ENCODE data around the gene ENKD1.
"Not testable (repeated sequence)": the region's sequence is repeated elsewhere in the genome, so short reads cannot be mapped to it uniquely, and the experiment has no call there.

The ENKD1 gene

GRCh38 chr16:67694611-67695010, 28.1 kb upstream of the ENKD1 start:
- H3K27me3 ChIP-seq (ENCODE audit: control insufficient read depth, low read length): no peaks in the 10 kb centered on the region
- no peak for TF ChIP-seq CTCF (IDR thresholded peaks at IDR 0.05; ENCODE audit: low read depth, low read length, poor library complexity, severe bottlenecking)
- no peaks in the 10 kb centered on the region for H3F3A ChIP-seq (ENCODE audit: control insufficient read depth, insufficient read depth)
- no peak overlapping the region for H3K4me2 ChIP-seq (ENCODE audit: low read length)
- no peaks in the 10 kb centered on the region for H3K9me2 ChIP-seq (replicated peaks; ENCODE audit: control insufficient read depth, low read length)
- no peaks in the 10 kb centered on the region; the same call in 1 of the 2 replicates for H3K36me3 ChIP-seq (ENCODE audit: control insufficient read depth, low read length)
- H4K20me1 ChIP-seq (ENCODE audit: control insufficient read depth, insufficient read depth, low read depth, low read length): no peaks in the 10 kb centered on the region
- H3K27ac ChIP-seq (ENCODE audit: low read depth, low read length): no peak overlapping the region
- H3K79me2 ChIP-seq (ENCODE audit: control insufficient read depth, low read length): peaks cover 5% of the 10 kb centered on the region; the same call in 1 of the 2 replicates
- no peak overlapping the region for H3K4me3 ChIP-seq (ENCODE audit: low read length)
- H3K4me1 ChIP-seq (ENCODE audit: control insufficient read depth, low read length): peaks cover 6% of the 10 kb centered on the region
- H3K9me3 ChIP-seq (ENCODE audit: control insufficient read depth, insufficient read depth, low read length): peaks cover 4% of the 10 kb centered on the region; the same call in 1 of the 2 replicates

GRCh38 chr16:67693517-67694285, 27.2 kb upstream of the ENKD1 start:
- H3K27ac ChIP-seq (ENCODE audit: low read depth, low read length): not testable (repeated sequence)

GRCh38 chr16:67685388-67686112, 19.0 kb upstream of the ENKD1 start:
- Histone ChIP-seq H3K27ac (ENCODE audit: low read depth, low read length) (no peak overlapping the region), H3F3A (ENCODE audit: control insufficient read depth, insufficient read depth) (no peaks in the 10 kb centered on the region), H3K9me3 (ENCODE audit: control insufficient read depth, insufficient read depth, low read length) (no peaks in the 10 kb centered on the region), H3K4me3 (ENCODE audit: low read length) (no peak overlapping the region), H3K36me3 (ENCODE audit: control insufficient read depth, low read length) (peaks cover 12% of the 10 kb centered on the region), H3K9me2 (replicated peaks; ENCODE audit: control insufficient read depth, low read length) (no peaks in the 10 kb centered on the region), H3K79me2 (ENCODE audit: control insufficient read depth, low read length) (no peaks in the 10 kb centered on the region), H3K4me1 (ENCODE audit: control insufficient read depth, low read length) (peaks cover 12% of the 10 kb centered on the region), H3K4me2 (ENCODE audit: low read length) (peak overlapping the region; percentile 34; the same call in 1 of the 2 replicates), H4K20me1 (ENCODE audit: control insufficient read depth, insufficient read depth, low read depth, low read length) (no peaks in the 10 kb centered on the region), H3K27me3 (ENCODE audit: control insufficient read depth, low read length) (no peaks in the 10 kb centered on the region)
- TF ChIP-seq CTCF (IDR thresholded peaks at IDR 0.05; ENCODE audit: low read depth, low read length, poor library complexity, severe bottlenecking) (no peak), EZH2phosphoT487 (IDR thresholded peaks at IDR 0.05; ENCODE audit: borderline replicate concordance, low read length) (no peak)

More at GRCh38 chr16:67693517-67694285, 27.2 kb upstream of the ENKD1 start:
- not testable (repeated sequence) for H3K79me2 ChIP-seq (ENCODE audit: control insufficient read depth, low read length); H3K9me3 ChIP-seq (ENCODE audit: control insufficient read depth, insufficient read depth, low read length); H3K36me3 ChIP-seq (ENCODE audit: control insufficient read depth, low read length); H3K4me3 ChIP-seq (ENCODE audit: low read length); H3F3A ChIP-seq (ENCODE audit: control insufficient read depth, insufficient read depth); H3K4me2 ChIP-seq (ENCODE audit: low read length); H4K20me1 ChIP-seq (ENCODE audit: control insufficient read depth, insufficient read depth, low read depth, low read length); H3K4me1 ChIP-seq (ENCODE audit: control insufficient read depth, low read length); H3K27me3 ChIP-seq (ENCODE audit: control insufficient read depth, low read length); H3K9me2 ChIP-seq (replicated peaks; ENCODE audit: control insufficient read depth, low read length)

GRCh38 chr16:67683767-67684166, 17.2 kb upstream of the ENKD1 start:
- Histone ChIP-seq H3K4me3 (ENCODE audit: low read length) (no peak overlapping the region), H3K9me2 (replicated peaks; ENCODE audit: control insufficient read depth, low read length) (no peaks in the 10 kb centered on the region), H3K4me1 (ENCODE audit: control insufficient read depth, low read length) (peaks cover 12% of the 10 kb centered on the region), H3K36me3 (ENCODE audit: control insufficient read depth, low read length) (peaks cover 12% of the 10 kb centered on the region), H3K27ac (ENCODE audit: low read depth, low read length) (no peak overlapping the region), H4K20me1 (ENCODE audit: control insufficient read depth, insufficient read depth, low read depth, low read length) (no peaks in the 10 kb centered on the region), H3F3A (ENCODE audit: control insufficient read depth, insufficient read depth) (no peaks in the 10 kb centered on the region), H3K9me3 (ENCODE audit: control insufficient read depth, insufficient read depth, low read length) (no peaks in the 10 kb centered on the region), H3K4me2 (ENCODE audit: low read length) (no peak overlapping the region), H3K79me2 (ENCODE audit: control insufficient read depth, low read length) (no peaks in the 10 kb centered on the region), H3K27me3 (ENCODE audit: control insufficient read depth, low read length) (no peaks in the 10 kb centered on the region)
- TF ChIP-seq EZH2phosphoT487 (IDR thresholded peaks at IDR 0.05; ENCODE audit: borderline replicate concordance, low read length) (no peak), CTCF (IDR thresholded peaks at IDR 0.05; ENCODE audit: low read depth, low read length, poor library complexity, severe bottlenecking) (no peak)

Measured in DOHH2 (cell line).